ENCODE results near the gene HCST. TPM values are rescaled to one million over a fixed set of nuclear protein-coding genes. Genes with fewer than 3 reads are reported as not detected.

HCST gene
- total and polyA plus RNA-seq, 2 donors from 2014 or later = 10.6 to 16.7 TPM

DNA sequence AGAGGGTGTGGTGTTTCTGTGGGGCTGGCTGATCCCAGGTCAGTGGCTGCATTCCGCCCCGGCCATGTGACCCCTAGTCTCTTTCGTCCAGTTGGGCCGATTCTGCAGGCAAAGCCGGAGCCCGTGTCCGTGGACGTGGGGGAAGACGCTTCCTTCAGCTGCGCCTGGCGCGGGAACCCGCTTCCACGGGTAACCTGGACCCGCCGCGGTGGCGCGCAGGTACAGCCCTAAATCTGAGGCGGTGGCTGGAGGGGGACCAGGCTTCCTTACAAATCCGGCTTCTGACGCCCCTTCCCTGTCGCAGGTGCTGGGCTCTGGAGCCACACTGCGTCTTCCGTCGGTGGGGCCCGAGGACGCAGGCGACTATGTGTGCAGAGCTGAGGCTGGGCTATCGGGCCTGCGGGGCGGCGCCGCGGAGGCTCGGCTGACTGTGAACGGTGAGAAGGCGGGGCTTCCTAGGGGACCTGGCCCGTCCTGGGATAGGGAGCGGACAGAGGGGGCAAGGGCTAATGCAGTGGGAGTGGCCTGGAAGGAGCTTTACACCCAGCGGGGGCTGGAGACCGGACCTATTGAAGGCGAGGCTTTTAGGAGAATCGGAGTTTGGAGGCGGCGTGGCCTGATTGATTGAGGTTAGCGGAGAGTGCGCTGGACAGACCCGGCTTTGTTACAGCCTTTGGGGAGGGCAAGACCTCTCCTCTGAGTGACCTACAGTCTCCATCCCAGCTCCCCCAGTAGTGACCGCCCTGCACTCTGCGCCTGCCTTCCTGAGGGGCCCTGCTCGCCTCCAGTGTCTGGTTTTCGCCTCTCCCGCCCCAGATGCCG is 41.3 kb upstream of the HCST start:
- no peaks in the 10 kb centered on the region for H3K27me3 ChIP-seq (ENCODE audit: control insufficient read depth, insufficient read depth, low read length)
- H3K36me3 ChIP-seq (ENCODE audit: control insufficient read depth in 2 of 3, insufficient read depth in 3 of 3, low read length in 3 of 3) = no peaks in the 10 kb centered on the region
- intact Hi-C loops (cut with DNase I) = no loop called here
- TF ChIP-seq, protein P1, sequence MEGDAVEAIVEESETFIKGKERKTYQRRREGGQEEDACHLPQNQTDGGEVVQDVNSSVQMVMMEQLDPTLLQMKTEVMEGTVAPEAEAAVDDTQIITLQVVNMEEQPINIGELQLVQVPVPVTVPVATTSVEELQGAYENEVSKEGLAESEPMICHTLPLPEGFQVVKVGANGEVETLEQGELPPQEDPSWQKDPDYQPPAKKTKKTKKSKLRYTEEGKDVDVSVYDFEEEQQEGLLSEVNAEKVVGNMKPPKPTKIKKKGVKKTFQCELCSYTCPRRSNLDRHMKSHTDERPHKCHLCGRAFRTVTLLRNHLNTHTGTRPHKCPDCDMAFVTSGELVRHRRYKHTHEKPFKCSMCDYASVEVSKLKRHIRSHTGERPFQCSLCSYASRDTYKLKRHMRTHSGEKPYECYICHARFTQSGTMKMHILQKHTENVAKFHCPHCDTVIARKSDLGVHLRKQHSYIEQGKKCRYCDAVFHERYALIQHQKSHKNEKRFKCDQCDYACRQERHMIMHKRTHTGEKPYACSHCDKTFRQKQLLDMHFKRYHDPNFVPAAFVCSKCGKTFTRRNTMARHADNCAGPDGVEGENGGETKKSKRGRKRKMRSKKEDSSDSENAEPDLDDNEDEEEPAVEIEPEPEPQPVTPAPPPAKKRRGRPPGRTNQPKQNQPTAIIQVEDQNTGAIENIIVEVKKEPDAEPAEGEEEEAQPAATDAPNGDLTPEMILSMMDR (IDR thresholded peaks at IDR 0.05; ENCODE audit: borderline replicate concordance, extremely low read depth, insufficient read depth) = no peak
- DNase-seq (peak in 4 of 5 donors; percentile 70 to 76 (median 74)), FAIRE-seq (no peak)
- no peak overlapping the region for H3K9ac ChIP-seq (ENCODE audit: low read length in 3 of 3)
- H3K9me3 ChIP-seq (ENCODE audit: control insufficient read depth in 2 of 3, insufficient read depth in 1 of 3, low read length in 3 of 3) = no peaks in the 10 kb centered on the region
- peaks cover 0 to 4% (median 0%) of the 10 kb centered on the region in 3 donors for H3K4me1 ChIP-seq (ENCODE audit: control insufficient read depth in 2 of 3, insufficient read depth in 2 of 3, low read depth in 1 of 3, low read length in 3 of 3)
- H3K27ac ChIP-seq (ENCODE audit: low read depth in 2 of 2, low read length in 2 of 2) = no peak overlapping the region
- no peak overlapping the region for H3K4me3 ChIP-seq (ENCODE audit: low read length in 3 of 3)

DNA sequence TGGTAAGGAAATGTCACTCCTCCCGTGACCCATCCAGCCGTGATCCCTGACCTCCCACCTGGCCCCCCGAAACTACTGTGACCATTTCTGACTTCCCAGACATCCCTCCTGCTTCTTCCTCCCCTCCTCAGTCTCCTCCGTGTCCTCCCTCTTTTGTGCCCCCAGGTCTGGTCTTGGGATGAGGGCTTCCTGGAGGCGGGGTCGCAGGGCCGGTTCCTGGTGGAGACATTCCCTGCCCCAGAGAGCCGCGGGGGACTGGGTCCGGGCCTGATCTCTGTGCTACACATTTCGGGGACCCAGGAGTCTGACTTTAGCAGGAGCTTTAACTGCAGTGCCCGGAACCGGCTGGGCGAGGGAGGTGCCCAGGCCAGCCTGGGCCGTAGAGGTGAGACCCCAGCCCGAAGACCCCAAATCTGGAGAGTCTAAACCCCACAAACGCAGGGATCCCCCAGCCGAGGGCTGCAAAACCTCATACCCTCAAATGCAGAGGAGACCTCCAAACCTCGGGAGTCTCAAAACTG is 40.6 kb upstream of the HCST start:
- no peak for DNase-seq
- Histone ChIP-seq H3K27me3 (ENCODE audit: control insufficient read depth, insufficient read depth, low read length) (no peaks in the 10 kb centered on the region), H3K4me1 (ENCODE audit: control insufficient read depth in 2 of 3, insufficient read depth in 2 of 3, low read depth in 1 of 3, low read length in 3 of 3) (peaks cover 0 to 4% (median 0%) of the 10 kb centered on the region in 3 donors), H3K9me3 (ENCODE audit: control insufficient read depth in 2 of 3, insufficient read depth in 1 of 3, low read length in 3 of 3) (no peaks in the 10 kb centered on the region), H3K9ac (ENCODE audit: low read length in 3 of 3) (no peak overlapping the region), H3K27ac (ENCODE audit: low read depth in 2 of 2, low read length in 2 of 2) (no peak overlapping the region), H3K36me3 (ENCODE audit: control insufficient read depth in 2 of 3, insufficient read depth in 3 of 3, low read length in 3 of 3) (no peaks in the 10 kb centered on the region), H3K4me3 (ENCODE audit: low read length in 3 of 3) (no peak overlapping the region)
- TF ChIP-seq, protein P1 (IDR thresholded peaks at IDR 0.05; ENCODE audit: borderline replicate concordance, extremely low read depth, insufficient read depth) = no peak
- intact Hi-C loops (cut with DNase I) = no loop called here
- FAIRE-seq = no peak

- no peak for FAIRE-seq
- no peaks in the 10 kb centered on the region for H3K27me3 ChIP-seq (ENCODE audit: control insufficient read depth, insufficient read depth, low read length)
Observed at GRCh38 chr19:35862528-35862927, 39.8 kb upstream of the HCST start.

More at GRCh38 chr19:35862528-35862927, 39.8 kb upstream of the HCST start:
- TF ChIP-seq, protein P1 (IDR thresholded peaks at IDR 0.05; ENCODE audit: borderline replicate concordance, extremely low read depth, insufficient read depth) = no peak
- Histone ChIP-seq H3K9ac (ENCODE audit: low read length in 3 of 3) (no peak overlapping the region), H3K4me3 (ENCODE audit: low read length in 3 of 3) (no peak overlapping the region), H3K4me1 (ENCODE audit: control insufficient read depth in 2 of 3, insufficient read depth in 2 of 3, low read depth in 1 of 3, low read length in 3 of 3) (peaks cover 0 to 4% (median 0%) of the 10 kb centered on the region in 3 donors), H3K27ac (ENCODE audit: low read depth in 2 of 2, low read length in 2 of 2) (no peak overlapping the region), H3K9me3 (ENCODE audit: control insufficient read depth in 2 of 3, insufficient read depth in 1 of 3, low read length in 3 of 3) (no peaks in the 10 kb centered on the region), H3K36me3 (ENCODE audit: control insufficient read depth in 2 of 3, insufficient read depth in 3 of 3, low read length in 3 of 3) (no peaks in the 10 kb centered on the region)
- DNase-seq = no peak
- intact Hi-C loops (cut with DNase I) = no loop called here

Data from kidney (tissue), 14 donors.